GM19193 (cell line): ENCODE measurements around the gene PCDHGA4.

Source experiments
- POLR2A ChIP-seq: IDR thresholded peaks from 4 replicates; pipeline ENCODE4 v1.6.1; 2011; ENCODE audit not compliant: insufficient read depth, insufficient read length; ENCODE audit errors: extremely low read depth

Gene PCDHGA4

DNA sequence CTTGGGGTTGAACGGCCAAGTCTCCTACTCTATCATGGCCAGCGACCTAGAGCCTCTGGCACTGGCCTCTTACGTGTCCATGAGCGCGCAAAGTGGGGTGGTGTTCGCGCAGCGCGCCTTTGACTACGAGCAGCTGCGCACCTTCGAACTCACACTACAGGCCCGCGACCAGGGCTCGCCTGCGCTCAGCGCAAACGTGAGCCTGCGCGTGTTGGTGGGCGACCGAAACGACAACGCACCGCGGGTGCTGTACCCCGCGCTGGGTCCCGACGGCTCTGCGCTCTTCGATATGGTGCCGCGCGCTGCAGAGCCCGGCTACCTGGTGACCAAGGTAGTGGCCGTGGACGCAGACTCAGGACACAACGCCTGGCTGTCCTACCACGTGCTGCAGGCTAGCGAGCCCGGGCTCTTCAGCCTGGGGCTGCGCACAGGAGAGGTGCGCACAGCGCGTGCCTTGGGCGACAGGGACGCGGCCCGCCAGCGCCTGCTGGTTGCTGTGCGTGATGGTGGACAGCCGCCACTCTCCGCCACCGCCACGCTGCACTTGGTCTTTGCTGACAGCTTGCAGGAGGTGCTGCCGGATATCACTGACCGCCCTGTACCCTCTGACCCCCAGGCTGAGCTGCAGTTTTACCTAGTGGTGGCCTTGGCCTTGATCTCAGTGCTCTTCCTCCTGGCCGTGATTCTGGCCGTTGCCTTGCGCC is 44.9 kb downstream of the PCDHGA4 start:
- TF ChIP-seq POLR2A: no peak

- TF ChIP-seq POLR2A: no peak
Observed at GRCh38 chr5:141402553-141403243, 47.9 kb downstream of the PCDHGA4 start, which contains the start of gene PCDHGA9. Gene PCDHGA9 (plus strand): TSS chr5:141402778. CDS start chr5:141402953, 175 bp downstream.

DNA sequence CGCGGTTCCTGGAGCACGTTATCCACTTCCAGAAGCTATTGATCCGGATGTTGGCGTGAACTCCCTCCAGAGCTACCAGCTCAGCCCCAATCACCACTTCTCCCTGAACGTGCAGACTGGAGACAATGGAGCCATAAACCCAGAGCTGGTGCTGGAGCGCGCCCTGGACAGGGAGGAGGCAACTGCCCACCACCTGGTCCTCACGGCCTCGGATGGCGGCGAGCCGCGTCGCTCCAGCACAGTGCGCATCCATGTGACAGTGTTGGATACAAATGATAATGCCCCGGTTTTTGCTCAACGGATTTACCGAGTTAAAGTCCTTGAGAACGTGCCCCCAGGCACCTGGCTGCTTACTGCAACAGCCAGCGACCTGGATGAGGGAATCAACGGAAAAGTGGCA is 48.6 kb downstream of the PCDHGA4 start:
- TF ChIP-seq POLR2A: no peak
